Smooth muscle cell (in vitro differentiated cells): ENCODE data around the gene SLAMF1. TPM values are rescaled to one million over a fixed set of nuclear protein-coding genes. Genes with fewer than 3 reads are reported as not detected.

Experiments
- DNase-seq: peaks from one replicate; lab custom pipeline; 2025; ENCODE audit not compliant: unreplicated experiment; lab: John Stamatoyannopoulos, UW
- H2AFZ ChIP-seq: fragments of 200-600 bp; sonication (generic); 2 replicates; pipeline ENCODE4 v1.6.0; 2016; ENCODE audit warnings: antibody characterized with exemption, low read depth, mild to moderate bottlenecking
- H3F3A ChIP-seq: fragments of 200-600 bp; sonication (generic); 2 replicates; pipeline ENCODE4 v1.6.0; 2017; ENCODE audit warnings: antibody characterized with exemption, low read depth
- H3K27ac ChIP-seq: fragments of 200-600 bp; sonication (generic); 2 replicates; pipeline ENCODE4 v1.5.1; 2016; ENCODE audit warnings: low read depth, mild to moderate bottlenecking
- H3K27me3 ChIP-seq: fragments of 200-600 bp; sonication (generic); 2 replicates; pipeline ENCODE4 v1.6.1; 2016; ENCODE audit warnings: low read depth, mild to moderate bottlenecking
- H3K36me3 ChIP-seq: fragments of 200-600 bp; sonication (generic); 2 replicates; pipeline ENCODE4 v1.5.1; 2016; ENCODE audit warnings: low read depth
- H3K4me1 ChIP-seq: fragments of 200-600 bp; sonication (generic); 2 replicates; pipeline ENCODE4 v1.5.1; 2016; ENCODE audit warnings: low read depth
- H3K4me2 ChIP-seq: fragments of 200-600 bp; sonication (generic); 2 replicates; pipeline ENCODE4 v1.6.0; 2016; ENCODE audit warnings: mild to moderate bottlenecking
- H3K4me3 ChIP-seq: fragments of 200-600 bp; sonication (generic); 2 replicates; pipeline ENCODE4 v1.5.1; 2016; ENCODE audit warnings: mild to moderate bottlenecking
- H3K79me2 ChIP-seq: fragments of 200-600 bp; sonication (generic); 2 replicates; pipeline ENCODE4 v1.6.0; 2016; ENCODE audit warnings: low read depth, mild to moderate bottlenecking
- H3K9ac ChIP-seq: fragments of 200-600 bp; sonication (generic); 2 replicates; pipeline ENCODE4 v1.6.0; 2016; ENCODE audit warnings: low read depth
- H3K9me3 ChIP-seq: fragments of 200-600 bp; sonication (generic); replicated peaks from 2 replicates; pipeline ENCODE4 v1.5.1; 2016; ENCODE audit warnings: low read depth
- H4K20me1 ChIP-seq: fragments of 200-600 bp; sonication (generic); 2 replicates; pipeline ENCODE4 v1.6.0; 2016; ENCODE audit warnings: low read depth
- CTCF ChIP-seq: fragments of 200-600 bp; sonication (generic); IDR thresholded peaks from 2 replicates; pipeline ENCODE4 v1.5.1; 2017; ENCODE audit warnings: borderline replicate concordance, mild to moderate bottlenecking, antibody characterized with exemption; ENCODE audit not compliant: insufficient read depth, poor library complexity, severe bottlenecking
- WGBS: methylation state at CpG from one replicate; pipeline ENCODE4 v1.1.7; 2016; ENCODE audit warnings: low lambda C conversion rate; 5-methylcytosine and 5-hydroxymethylcytosine counted together
- polyA plus RNA-seq: library from polyadenylated mRNA; unstranded; fragments of >200 nt; fragmentation: Nextera tagmentation; extraction: Ambion mirVana; gene quantifications from 2 replicates; pipeline ENCODE4 v1.2.1, GENCODE V29; 2016
- total RNA-seq: library from RNA; depleted of rRNA; stranded (reverse); fragments of >200 nt; gene quantifications from 2 replicates; pipeline ENCODE4 v1.2.3, GENCODE V29; 2014

SLAMF1 gene
- total and polyA plus RNA-seq, 2 experiments from 2014 or later, result not detected

GRCh38 chr1:160621633-160622413 lies 25.0 kb downstream of the SLAMF1 start:
- no peaks in the 10 kb centered on the region for H3K27me3 ChIP-seq
- no peak overlapping the region for H3K27ac ChIP-seq
- no peaks in the 10 kb centered on the region for H3K4me1 ChIP-seq
- no peak overlapping the region for H3K9ac ChIP-seq
- H3K79me2 ChIP-seq, result no peaks in the 10 kb centered on the region
- H3K9me3 ChIP-seq, result no peaks in the 10 kb centered on the region
- H2AFZ ChIP-seq, result no peak overlapping the region
- H3K4me2 ChIP-seq, result no peak overlapping the region
- no peaks in the 10 kb centered on the region for H3F3A ChIP-seq
- no peak for TF ChIP-seq CTCF
- no peaks in the 10 kb centered on the region for H4K20me1 ChIP-seq
- no peaks in the 10 kb centered on the region for H3K36me3 ChIP-seq
- WGBS, result 88% methylated on average over 8 of the region's 8 CpGs
- no peak overlapping the region for H3K4me3 ChIP-seq
- no peak for DNase-seq

- 98% methylated on average over 5 of the region's 5 CpGs for WGBS
- no peak overlapping the region for H3K4me3 ChIP-seq
- DNase-seq, result no peak
Measured at GRCh38 chr1:160620942-160621632, 25.8 kb downstream of the SLAMF1 start.

GRCh38 chr1:160619742-160620277 lies 27.0 kb downstream of the SLAMF1 start:
- Histone ChIP-seq H3K4me2 (no peak overlapping the region), H3K4me1 (no peaks in the 10 kb centered on the region), H3K79me2 (no peaks in the 10 kb centered on the region), H3K36me3 (no peaks in the 10 kb centered on the region), H3F3A (no peaks in the 10 kb centered on the region), H3K9ac (no peak overlapping the region), H3K4me3 (no peak overlapping the region), H4K20me1 (no peaks in the 10 kb centered on the region), H3K27me3 (no peaks in the 10 kb centered on the region), H3K27ac (no peak overlapping the region), H2AFZ (no peak overlapping the region), H3K9me3 (no peaks in the 10 kb centered on the region)
- DNase-seq, result no peak
- WGBS, result 86% methylated on average over 4 of the region's 4 CpGs
- TF ChIP-seq CTCF, result no peak

More at GRCh38 chr1:160620942-160621632, 25.8 kb downstream of the SLAMF1 start:
- H3K79me2 ChIP-seq, result no peaks in the 10 kb centered on the region
- no peaks in the 10 kb centered on the region for H3K36me3 ChIP-seq
- H3K4me2 ChIP-seq, result no peak overlapping the region
- no peaks in the 10 kb centered on the region for H3K4me1 ChIP-seq
- no peaks in the 10 kb centered on the region for H3K9me3 ChIP-seq
- no peaks in the 10 kb centered on the region for H3F3A ChIP-seq
- no peaks in the 10 kb centered on the region for H4K20me1 ChIP-seq
- no peak overlapping the region for H3K9ac ChIP-seq
- H3K27ac ChIP-seq, result no peak overlapping the region
- H3K27me3 ChIP-seq, result no peaks in the 10 kb centered on the region
- TF ChIP-seq CTCF, result no peak
- H2AFZ ChIP-seq, result no peak overlapping the region
